Coronary artery (tissue), 2 donors: Measurements from ENCODE around the gene AFF3.

Experiments used
- DNase-seq: peaks from one replicate; pipeline ENCODE4 v3.0.0-alpha.2; 2017; ENCODE audit warnings: low spot score
- H3K27ac ChIP-seq, 2 donors: fragments of 200-600 bp; sonication (generic); one replicate each; pipeline ENCODE4 v1.5.1; 2016 to 2019
- H3K4me3 ChIP-seq: fragments of 200-600 bp; sonication (generic); 2 replicates; pipeline ENCODE4 v1.5.1; 2016; ENCODE audit warnings: mild to moderate bottlenecking, moderate library complexity
- TF ChIP-seq, protein P1 (sequence below): fragments of 200-600 bp; sonication (generic); IDR thresholded peaks from one replicate; pipeline ENCODE4 v1.5.1; 2019; ENCODE audit warnings: antibody characterized with exemption

The AFF3 gene

DNA sequence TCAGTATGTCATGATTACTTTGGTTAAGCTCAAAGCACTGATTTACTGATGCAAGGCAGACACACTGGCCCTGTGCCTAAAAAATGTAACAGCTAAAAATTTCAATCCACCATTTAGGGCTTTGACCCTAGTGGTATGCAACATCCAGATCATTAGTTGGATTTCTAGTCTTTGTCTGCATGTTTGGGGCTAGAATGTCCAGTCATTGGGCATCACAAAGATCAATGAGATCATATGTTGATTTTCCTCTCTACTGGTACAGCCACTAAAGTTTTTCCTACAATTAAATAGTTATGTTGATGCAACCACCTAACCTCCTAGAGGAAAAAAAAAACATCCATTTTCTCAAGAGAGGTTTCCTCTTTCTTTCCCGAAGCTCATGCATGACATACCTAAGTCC lies 599.1 kb downstream of the AFF3 start:
- TF ChIP-seq, protein P1, sequence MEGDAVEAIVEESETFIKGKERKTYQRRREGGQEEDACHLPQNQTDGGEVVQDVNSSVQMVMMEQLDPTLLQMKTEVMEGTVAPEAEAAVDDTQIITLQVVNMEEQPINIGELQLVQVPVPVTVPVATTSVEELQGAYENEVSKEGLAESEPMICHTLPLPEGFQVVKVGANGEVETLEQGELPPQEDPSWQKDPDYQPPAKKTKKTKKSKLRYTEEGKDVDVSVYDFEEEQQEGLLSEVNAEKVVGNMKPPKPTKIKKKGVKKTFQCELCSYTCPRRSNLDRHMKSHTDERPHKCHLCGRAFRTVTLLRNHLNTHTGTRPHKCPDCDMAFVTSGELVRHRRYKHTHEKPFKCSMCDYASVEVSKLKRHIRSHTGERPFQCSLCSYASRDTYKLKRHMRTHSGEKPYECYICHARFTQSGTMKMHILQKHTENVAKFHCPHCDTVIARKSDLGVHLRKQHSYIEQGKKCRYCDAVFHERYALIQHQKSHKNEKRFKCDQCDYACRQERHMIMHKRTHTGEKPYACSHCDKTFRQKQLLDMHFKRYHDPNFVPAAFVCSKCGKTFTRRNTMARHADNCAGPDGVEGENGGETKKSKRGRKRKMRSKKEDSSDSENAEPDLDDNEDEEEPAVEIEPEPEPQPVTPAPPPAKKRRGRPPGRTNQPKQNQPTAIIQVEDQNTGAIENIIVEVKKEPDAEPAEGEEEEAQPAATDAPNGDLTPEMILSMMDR, result no peak
- Histone ChIP-seq H3K27ac (no peak overlapping the region), H3K4me3 (no peak overlapping the region)
- no peak for DNase-seq

- no peak overlapping the region for H3K27ac ChIP-seq
- DNase-seq, result no peak
- no peak overlapping the region for H3K4me3 ChIP-seq
- TF ChIP-seq, protein P1, result no peak
Observed at GRCh38 chr2:99537910-99538485, 604.4 kb downstream of the AFF3 start.

GRCh38 chr2:99524056-99524455 lies 618.3 kb downstream of the AFF3 start:
- TF ChIP-seq, protein P1, result no peak
- Histone ChIP-seq H3K27ac (no peak overlapping the region), H3K4me3 (no peak overlapping the region)
- DNase-seq, result no peak

DNA sequence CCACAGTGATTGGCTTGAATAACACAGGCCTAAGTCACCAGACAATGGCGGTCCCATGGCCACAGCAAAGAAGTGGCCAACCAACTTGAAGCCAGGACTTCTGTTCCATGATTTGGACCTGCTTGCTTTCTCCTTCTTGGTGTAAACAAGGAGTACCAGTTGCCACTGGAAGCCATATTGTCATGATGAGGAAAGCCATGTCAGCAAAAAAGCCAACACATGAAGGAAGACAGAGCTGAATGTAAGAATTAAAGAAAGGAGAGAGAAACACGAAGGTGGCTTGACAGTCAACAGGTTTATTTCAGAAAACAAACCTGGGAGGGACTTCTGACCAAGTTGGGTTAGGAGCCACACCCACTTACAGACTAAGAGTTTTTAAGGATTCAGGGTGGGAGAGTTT lies 620.2 kb downstream of the AFF3 start:
- Histone ChIP-seq H3K27ac (no peak overlapping the region), H3K4me3 (no peak overlapping the region)
- DNase-seq, result no peak
- TF ChIP-seq, protein P1, result no peak

DNA sequence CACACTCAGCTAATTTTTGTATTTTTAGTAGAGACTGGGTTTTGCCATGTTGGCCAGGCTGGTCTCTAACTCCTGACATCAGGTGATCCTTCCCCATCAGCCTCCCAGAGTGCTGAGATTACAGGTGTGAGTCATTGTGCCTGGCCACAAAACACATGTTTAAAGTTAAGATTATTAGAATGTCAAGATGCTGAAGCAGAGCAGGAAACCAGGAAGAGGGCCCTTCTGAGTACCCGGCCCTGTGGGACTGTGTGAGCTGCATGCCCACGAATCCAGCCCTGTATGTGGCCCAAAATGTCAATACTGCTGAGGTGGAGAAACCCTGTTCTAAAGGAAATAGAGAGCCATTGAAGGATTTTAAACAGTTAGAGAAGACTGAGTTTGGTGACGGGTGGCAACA lies 621.6 kb downstream of the AFF3 start:
- Histone ChIP-seq H3K4me3 (no peak overlapping the region), H3K27ac (no peak overlapping the region)
- TF ChIP-seq, protein P1, result no peak
- DNase-seq, result no peak

GRCh38 chr2:99520195-99520594 lies 622.2 kb downstream of the AFF3 start:
- Histone ChIP-seq H3K4me3 (no peak overlapping the region), H3K27ac (no peak overlapping the region)
- no peak for DNase-seq
- TF ChIP-seq, protein P1, result no peak

DNA sequence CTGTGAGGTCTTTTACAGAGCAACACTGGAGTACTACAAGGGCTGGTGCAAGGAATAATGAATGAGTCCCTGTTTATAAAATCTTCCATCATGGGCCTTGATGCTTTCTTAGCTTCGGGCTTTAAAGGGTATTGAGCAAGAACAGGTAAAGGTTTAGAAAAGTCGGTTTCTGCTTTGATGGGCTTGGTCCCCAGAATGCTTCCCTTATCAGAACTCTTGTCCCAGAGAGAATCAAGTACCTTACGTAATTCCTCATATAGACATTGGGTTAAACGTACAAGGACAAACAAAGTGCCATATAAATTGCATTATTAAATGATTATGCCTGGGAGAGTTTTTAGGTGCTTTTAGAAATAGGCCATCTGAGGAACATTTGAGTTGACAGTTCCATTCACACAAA lies 628.0 kb downstream of the AFF3 start:
- no peak for DNase-seq
- Histone ChIP-seq H3K27ac (no peak overlapping the region), H3K4me3 (no peak overlapping the region)
- TF ChIP-seq, protein P1, result no peak
